Head of caudate nucleus (tissue), 42 donors: ENCODE measurements around the gene ASB1.

ENCODE experiments used
- DNase-seq, 42 donors: peaks; one replicate each; pipeline versions ENCODE4 v3.0.0 to v3.0.0-alpha.2; 2020 to 2021; ENCODE audit warnings: mixed read lengths in 7 of 42
- intact Hi-C: fragments of 100-400 bp; cut with DNase I; formaldehyde crosslinking; loops from one replicate; pipeline ENCODE4 v1.15.0; 2022

Gene ASB1

DNA sequence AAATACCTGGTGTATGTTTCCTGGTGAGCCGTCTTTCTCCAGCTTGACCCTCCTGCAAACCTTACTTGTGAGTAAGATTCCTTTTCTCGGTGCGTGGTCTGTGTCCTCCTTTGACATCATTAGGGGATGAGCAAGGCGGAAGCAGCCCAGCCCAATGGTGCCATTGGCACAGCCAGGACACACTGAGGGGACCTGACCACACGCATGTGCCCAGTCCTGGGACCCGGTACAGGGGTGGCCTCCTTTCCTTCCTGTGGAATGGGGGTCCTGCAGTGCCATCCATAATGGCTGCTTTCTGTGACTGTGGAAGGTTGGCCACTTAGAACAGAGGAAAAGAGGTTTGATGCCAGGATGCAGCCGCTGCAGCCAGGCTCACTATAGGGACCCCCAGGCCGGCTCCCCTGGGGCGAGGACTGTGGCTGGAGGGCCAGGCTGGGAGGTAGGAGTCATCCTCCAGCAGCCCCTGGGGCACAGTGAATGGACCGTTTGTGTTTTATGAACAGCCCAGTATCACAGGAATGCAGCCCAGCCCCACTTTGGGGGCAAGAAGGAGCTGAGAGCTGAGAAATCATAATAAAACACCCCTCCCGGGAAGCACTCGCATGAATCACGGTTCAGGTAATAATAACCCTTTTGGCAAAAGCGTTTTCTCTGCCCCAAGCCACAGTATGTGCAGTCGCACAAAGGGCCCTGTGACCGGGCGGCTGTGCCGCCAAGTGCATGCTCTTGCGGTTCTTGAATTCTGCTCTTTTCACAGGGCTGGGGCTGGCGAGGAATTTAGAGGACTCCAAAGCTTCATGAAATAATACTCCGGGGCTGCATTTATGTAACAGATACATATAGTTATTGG is 73.2 kb downstream of the ASB1 start:
- intact Hi-C loops: no loop called here

GRCh38 chr2:238501311-238501710 is 74.6 kb downstream of the ASB1 start:
- intact Hi-C loops: no loop called here
- DNase-seq: peak in 2 of 42 donors; percentile 7 to 21

More for the DNA sequence above, 73.2 kb downstream of the ASB1 start:
- no peak for DNase-seq
